Gastrocnemius medialis (tissue), 4 donors: Measurements from ENCODE around the gene DLX3.

Source experiments
- CTCF ChIP-seq, 5 experiments: fragments of 450-650 bp in 3 of 5; fragments of 200-600 bp in 2 of 5; sonication (generic) in 2 of 5; IDR thresholded peaks in 4 of 5; conservative IDR thresholded peaks in 1 of 5; 1 replicate in 4 of 5; 2 replicates in 1 of 5; pipeline ENCODE4 v1.5.1; 2016 to 2019; ENCODE audit warnings: antibody characterized with exemption in 5 of 5, mild to moderate bottlenecking in 3 of 5, moderate library complexity in 3 of 5
- POLR2A ChIP-seq, 2 donors: fragments of 450-650 bp; IDR thresholded peaks; one replicate each; pipeline ENCODE4 v1.6.1; 2017; ENCODE audit warnings: antibody characterized with exemption in 2 of 2, mild to moderate bottlenecking in 2 of 2, moderate library complexity in 2 of 2

- TF ChIP-seq CTCF (IDR thresholded peaks at IDR 0.05 in 4 of 5, conservative IDR thresholded peaks at IDR 0.05 in 1 of 5) = no peak
- TF ChIP-seq POLR2A (IDR thresholded peaks at IDR 0.05) = no peak
These were observed 45.4 kb downstream of the DLX3 start for GRCh38 chr17:49949634-49950033.
